GM13977 (cell line): ENCODE data around the gene GPR142.
A peak's percentile ranks its signal among the peaks of the same experiment; 100 is the strongest.

Experiments
- DNase-seq: peaks from one replicate; pipeline ENCODE4 v3.0.0; 2012; ENCODE audit warnings: low spot score
- CTCF ChIP-seq: IDR thresholded peaks from 2 replicates; pipeline ENCODE4 v1.5.1; 2012; ENCODE audit warnings: mild to moderate bottlenecking, control low read depth; ENCODE audit not compliant: insufficient read depth; ENCODE audit errors: extremely low read depth, missing control alignments
- in situ Hi-C: fragments of 300-500 bp; cut with MboI; formaldehyde crosslinking; loops from one replicate; pipeline ENCODE4 v1.12.0; 2022; ENCODE audit warnings: low sequenced_read_pairs, low pct_unique_long_range_greater_than_20kb, mixed read lengths, inconsistent platforms; ENCODE audit not compliant: unreplicated experiment

Gene GPR142

GRCh38 chr17:74367206-74367605 is at the start of gene GPR142:
Gene GPR142 (plus strand): TSS chr17:74367506. CDS start chr17:74369541, 2,035 bp downstream.
- in situ Hi-C loops, result no loop called here
- TF ChIP-seq CTCF, result no peak
- DNase-seq, result no peak

- no peak for TF ChIP-seq CTCF
- DNase-seq, result no peak
- in situ Hi-C loops, result no loop called here
These were observed 48.9 kb upstream of the GPR142 start for GRCh38 chr17:74318391-74318790.

- DNase-seq, result no peak
- in situ Hi-C loops, result no loop called here
- TF ChIP-seq CTCF, result no peak
These were observed 42.8 kb upstream of the GPR142 start for GRCh38 chr17:74324521-74324920.

GRCh38 chr17:74325376-74325742 is 41.9 kb upstream of the GPR142 start:
- no peak for DNase-seq
- in situ Hi-C loops, result no loop called here
- no peak for TF ChIP-seq CTCF

- in situ Hi-C loops, result no loop called here
- DNase-seq, result peak; percentile 87
- TF ChIP-seq CTCF, result no peak
These were observed 41.4 kb upstream of the GPR142 start, which contains the start of gene KIF19 for GRCh38 chr17:74325743-74326379. Gene KIF19 (plus strand): TSS chr17:74326226. CDS start chr17:74326350, 124 bp downstream.

GRCh38 chr17:74326506-74326905 is 40.8 kb upstream of the GPR142 start:
- TF ChIP-seq CTCF, result no peak
- no peak for DNase-seq
- in situ Hi-C loops, result no loop called here
